D341Med (cell line): ENCODE results near the gene SNN.

ENCODE experiments used
- DNase-seq: peaks from one replicate; pipeline ENCODE4 v3.0.0; 2012; ENCODE audit warnings: low spot score

SNN gene

DNA sequence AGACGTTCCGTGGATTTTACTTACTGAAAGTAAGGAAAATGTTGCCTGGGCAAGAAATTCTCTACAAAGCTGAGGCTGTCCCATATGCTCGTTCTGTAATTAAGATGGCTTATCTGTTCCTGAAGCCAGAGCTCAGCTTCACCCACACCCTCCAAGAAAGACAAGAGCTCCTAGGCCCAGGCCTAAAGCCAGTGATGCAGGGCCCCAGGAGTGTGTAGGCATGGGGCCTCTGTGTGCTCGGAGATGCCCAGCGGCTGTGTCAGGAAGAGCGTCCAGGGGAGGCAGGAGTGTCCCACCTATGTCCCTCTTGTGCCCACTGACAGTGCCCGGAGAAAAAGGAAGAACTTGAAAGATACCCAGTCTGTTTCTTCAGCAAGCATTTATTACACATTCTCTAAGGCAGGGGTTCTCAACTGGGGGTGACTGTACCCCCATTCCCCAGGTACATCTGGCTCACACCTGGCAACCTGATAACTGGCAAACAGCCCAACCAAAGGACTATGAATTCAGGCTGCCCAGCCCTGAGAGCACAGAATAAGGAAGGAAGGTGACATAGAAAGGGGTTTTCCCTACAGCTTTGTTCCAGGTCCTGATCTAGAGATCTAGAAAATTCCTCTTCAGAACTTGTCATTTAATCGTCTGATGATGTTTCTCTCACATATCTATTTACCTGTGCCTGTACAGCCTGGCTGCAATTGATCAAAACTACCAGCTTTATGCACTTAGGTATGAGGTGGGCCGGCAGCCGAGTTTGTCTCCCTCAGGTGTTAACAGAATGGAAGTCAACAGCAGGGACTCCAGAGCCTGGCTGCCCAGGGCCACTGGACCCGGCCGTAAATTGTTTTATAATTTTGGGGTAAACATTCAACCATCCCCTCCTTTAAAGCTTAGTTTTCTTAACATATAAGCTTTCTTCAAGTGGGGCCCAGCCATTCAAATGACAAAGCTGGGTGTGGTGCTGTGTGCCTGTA, 12.0 kb downstream of the SNN start:
- DNase-seq, result no peak

GRCh38 chr16:11681556-11681955, 13.3 kb downstream of the SNN start:
- DNase-seq, result no peak

- DNase-seq, result no peak
These were observed 13.9 kb downstream of the SNN start for GRCh38 chr16:11681976-11682654.

- no peak for DNase-seq
These were observed 14.4 kb downstream of the SNN start for GRCh38 chr16:11682655-11683096.

DNA sequence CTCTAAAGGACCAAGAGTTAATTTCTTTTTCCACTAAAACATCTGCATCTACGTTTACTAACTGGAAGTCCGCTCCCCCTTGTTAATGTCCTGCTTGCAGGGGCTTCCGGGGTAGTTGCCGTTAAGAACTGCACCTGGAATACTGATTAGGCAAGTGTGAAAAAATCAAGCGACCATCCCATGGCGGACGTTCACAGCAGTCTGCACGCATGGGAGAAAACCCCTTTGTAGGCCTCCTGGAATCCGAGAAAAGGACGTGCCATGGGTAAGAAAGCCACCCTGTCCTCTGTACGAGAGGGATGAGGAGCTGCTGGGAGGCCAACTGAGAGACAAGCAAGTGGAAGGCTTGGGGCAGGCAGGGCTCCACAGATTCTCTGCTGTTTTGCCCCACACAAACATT, 14.9 kb downstream of the SNN start:
- no peak for DNase-seq

DNA sequence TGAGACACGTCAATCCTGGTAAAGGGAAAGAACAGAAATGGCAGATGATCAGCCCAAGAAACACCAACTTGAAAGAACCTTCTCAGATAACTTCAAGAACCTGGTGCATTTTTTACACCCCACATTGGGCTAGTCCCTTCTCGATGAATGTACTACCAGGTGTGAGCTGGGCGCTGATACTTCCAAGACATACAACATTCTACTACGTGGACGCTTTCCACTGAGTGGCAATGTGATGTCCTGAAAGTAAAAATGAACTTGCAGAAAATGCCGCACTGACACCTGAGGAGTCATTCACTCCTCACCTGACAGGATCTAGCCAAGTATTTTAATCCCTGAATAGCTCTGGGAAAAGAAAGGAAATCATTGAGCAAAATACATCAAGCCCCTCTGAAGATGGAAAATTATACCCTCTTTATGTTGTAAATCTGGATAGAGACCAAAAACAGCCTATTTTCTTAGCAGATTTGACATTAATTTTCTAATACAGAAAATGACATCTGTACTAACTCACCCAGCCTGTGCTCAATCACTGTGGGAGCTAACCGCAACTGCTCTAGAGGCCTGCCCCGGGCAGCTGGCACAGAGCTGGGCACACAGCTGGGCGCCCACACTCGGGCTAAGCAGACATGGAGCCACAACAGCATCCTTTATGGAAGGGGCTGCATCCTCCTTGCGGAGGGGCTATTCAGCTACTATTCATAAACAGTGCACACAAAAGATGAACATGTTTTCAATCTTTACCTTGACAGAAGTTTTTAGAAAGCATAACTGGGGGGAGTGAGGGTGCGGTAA, 16.2 kb downstream of the SNN start:
- no peak for DNase-seq

DNA sequence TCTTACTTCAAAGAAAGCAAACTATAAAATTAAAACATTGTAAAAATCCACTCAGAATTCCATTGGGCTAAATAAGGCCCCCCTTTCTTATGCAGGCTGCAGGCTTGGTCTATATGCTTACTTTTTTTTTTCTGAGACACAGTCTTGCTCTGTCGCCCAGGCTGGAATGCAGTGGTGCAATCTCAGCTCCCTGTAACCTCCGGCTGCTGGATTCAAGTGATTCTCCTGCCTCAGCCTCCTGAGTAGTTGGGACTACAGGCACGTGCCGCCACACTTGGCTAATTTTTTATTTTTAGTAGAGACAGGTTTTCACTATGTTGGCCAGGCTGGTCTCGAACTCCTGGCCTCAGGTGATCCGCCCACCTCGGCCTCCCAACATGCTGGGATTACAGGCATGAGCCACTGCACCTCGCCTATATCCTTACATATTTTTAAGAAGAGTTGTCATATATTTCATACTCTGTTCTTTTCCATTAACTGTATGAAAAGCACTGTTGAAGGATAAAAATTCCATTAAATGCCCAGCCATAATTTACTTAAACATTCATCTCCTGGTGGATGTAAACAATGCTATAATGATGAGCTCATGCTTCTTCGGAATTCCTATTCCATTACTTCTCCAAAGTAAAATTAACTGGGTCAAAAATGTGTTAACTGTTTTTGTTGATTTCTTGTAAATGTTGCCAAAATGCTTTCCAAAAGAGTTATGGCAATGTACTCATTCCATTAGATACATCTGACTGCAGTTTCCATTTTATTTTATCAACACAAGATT, 17.8 kb downstream of the SNN start:
- no peak for DNase-seq

GRCh38 chr16:11686713-11687380, 18.6 kb downstream of the SNN start:
- no peak for DNase-seq

GRCh38 chr16:11687601-11688519, 19.6 kb downstream of the SNN start:
- no peak for DNase-seq

- no peak for DNase-seq
These were observed 20.2 kb downstream of the SNN start for GRCh38 chr16:11688520-11688886.

- DNase-seq, result no peak
These were observed 21.0 kb downstream of the SNN start for GRCh38 chr16:11689031-11689840.

DNA sequence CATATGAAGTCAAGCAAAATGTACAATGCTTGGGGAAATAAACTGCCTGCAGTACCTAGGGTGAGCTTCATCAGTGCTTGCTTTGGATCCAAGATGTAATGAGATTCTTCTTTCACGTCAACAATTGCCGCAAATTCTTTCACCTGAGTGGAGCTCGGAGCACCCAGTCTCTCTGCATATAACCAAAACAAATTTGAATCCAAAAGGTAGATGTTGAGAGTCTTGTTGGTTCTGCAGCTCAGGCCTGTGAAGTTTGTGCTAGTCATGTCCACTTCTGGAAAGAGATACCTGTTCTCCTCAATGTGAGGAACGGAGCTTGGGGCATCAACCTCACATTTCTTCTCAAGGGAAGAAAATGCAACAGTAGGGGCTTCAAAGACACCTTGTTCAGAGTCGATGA, 23.0 kb downstream of the SNN start:
- DNase-seq, result no peak

DNA sequence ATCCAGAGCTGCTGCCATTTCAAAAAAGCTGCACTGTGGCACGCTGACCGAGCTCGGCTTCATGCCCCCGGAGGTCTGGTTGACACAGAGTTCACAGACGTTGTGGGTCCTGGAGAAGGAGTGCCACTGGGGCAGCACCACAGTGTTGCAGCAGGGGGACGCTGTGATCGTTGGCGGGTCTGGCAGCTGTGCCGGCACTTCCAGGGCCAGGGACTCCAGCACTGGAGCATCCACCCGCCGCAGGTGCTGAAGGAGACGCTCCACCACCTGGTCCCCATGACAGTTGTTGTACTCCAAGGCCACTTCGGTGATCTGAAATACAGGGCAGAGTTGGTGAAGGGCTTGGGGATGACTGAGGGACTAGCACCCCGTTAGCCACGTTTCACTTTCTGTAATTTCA, 23.5 kb downstream of the SNN start:
- no peak for DNase-seq

DNA sequence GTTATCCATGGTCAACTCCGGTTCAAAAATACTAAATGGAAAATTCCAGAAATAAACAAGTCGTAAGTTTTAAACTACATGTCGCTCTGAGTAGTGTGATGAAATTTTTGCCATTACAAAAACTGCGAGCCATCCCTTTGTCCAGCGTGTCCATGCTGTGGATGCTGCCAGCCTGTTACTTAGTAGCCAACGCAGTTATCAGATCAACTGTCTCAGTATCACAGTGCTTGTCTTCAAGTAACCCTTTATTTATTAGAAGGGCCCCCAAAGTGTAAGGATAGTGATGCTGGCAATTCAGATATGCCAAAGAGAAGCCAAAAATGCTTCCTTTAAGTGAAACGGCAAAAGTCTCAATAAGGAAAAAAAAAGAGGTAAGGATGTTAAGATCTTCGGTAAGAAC, 23.9 kb downstream of the SNN start:
- no peak for DNase-seq

- DNase-seq, result no peak
These were observed 24.4 kb downstream of the SNN start for GRCh38 chr16:11692651-11693050.

DNA sequence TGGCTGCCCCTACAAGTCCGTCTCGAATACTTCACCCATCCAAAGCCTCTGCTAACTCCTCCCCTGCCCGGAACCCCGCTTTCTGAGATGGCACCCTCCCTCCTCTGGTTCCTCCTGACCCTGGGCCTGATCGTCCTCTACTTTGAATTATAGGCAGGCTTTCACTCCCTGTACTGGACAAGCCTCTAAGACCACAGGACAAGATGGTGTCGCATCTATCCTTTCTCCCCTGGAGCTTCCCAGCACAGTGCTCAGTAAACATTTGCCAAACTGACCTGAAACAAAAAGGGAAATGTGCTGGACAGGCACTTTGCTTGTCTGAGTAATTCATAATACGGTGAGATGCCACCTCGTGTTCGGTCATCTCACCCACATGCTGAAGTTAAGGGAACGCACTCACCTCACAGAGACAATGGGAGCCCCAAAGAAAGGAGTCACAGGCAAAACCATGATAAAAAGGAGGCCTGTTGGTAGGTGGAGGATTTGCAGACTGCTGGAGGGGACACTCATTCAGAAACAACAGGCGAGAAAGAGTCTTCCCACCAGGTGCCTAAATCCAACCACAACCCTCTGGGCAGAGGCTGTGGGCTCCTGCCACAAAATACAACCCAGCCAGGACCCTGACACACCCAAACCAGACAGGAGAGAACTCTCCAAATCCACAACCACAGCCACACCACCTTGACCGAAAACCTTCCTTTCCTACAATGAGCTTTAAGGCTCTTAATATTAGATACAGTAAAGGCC, 28.2 kb downstream of the SNN start:
- no peak for DNase-seq

GRCh38 chr16:11697319-11697718, 29.1 kb downstream of the SNN start:
- DNase-seq, result no peak

- DNase-seq, result no peak
These were observed 30.0 kb downstream of the SNN start for GRCh38 chr16:11698271-11698689.
